MM.1S (cell line): ENCODE data around the gene PPP1R3G.

ENCODE experiments used
- DNase-seq: peaks from one replicate; pipeline ENCODE4 v3.0.0-alpha.2; 2015
- H2AFZ ChIP-seq: fragments of 300-600 bp; sonication (generic); 2 replicates; pipeline ENCODE4 v1.6.0; 2016; ENCODE audit warnings: antibody characterized with exemption, low read length
- H3F3A ChIP-seq: fragments of 300-600 bp; sonication (generic); 2 replicates; pipeline ENCODE4 v1.6.1; 2016; ENCODE audit warnings: mild to moderate bottlenecking, antibody characterized with exemption, low read length, moderate library complexity, mixed read lengths; ENCODE audit not compliant: insufficient read depth
- H3K27ac ChIP-seq: fragments of 300-600 bp; sonication (generic); 2 replicates; pipeline ENCODE4 v1.5.1; 2016; ENCODE audit warnings: mild to moderate bottlenecking, low read length
- H3K27me3 ChIP-seq: fragments of 300-600 bp; sonication (generic); replicated peaks from 2 replicates; pipeline ENCODE4 v1.6.0; 2016; ENCODE audit warnings: low read length; ENCODE audit not compliant: insufficient read depth
- H3K36me3 ChIP-seq: fragments of 300-600 bp; sonication (generic); replicated peaks from 2 replicates; pipeline ENCODE4 v1.6.1; 2016; ENCODE audit warnings: mild to moderate bottlenecking, low read length, mixed read lengths; ENCODE audit not compliant: insufficient read depth
- H3K4me1 ChIP-seq: fragments of 300-600 bp; sonication (generic); 2 replicates; pipeline ENCODE4 v1.6.1; 2016; ENCODE audit warnings: low read length, mixed read lengths
- H3K4me2 ChIP-seq: fragments of 300-600 bp; sonication (generic); 2 replicates; pipeline ENCODE4 v1.6.0; 2016; ENCODE audit warnings: low read depth, low read length
- H3K4me3 ChIP-seq: fragments of 300-600 bp; sonication (generic); 2 replicates; pipeline ENCODE4 v1.5.1; 2016; ENCODE audit warnings: low read length, mixed read lengths
- H3K79me2 ChIP-seq: fragments of 300-600 bp; sonication (generic); 2 replicates; pipeline ENCODE4 v1.6.1; 2016; ENCODE audit warnings: mixed run types, low read length, mixed read lengths
- H3K9ac ChIP-seq: fragments of 300-600 bp; sonication (generic); 2 replicates; pipeline ENCODE4 v1.6.1; 2016; ENCODE audit warnings: low read length, mixed read lengths
- H3K9me2 ChIP-seq: fragments of 300-600 bp; sonication (generic); replicated peaks from 2 replicates; pipeline ENCODE4 v1.6.1; 2016; ENCODE audit warnings: mild to moderate bottlenecking, low read length, mixed read lengths; ENCODE audit not compliant: insufficient read depth
- H3K9me3 ChIP-seq: fragments of 300-600 bp; sonication (generic); replicated peaks from 2 replicates; pipeline ENCODE4 v1.6.1; 2016; ENCODE audit warnings: mild to moderate bottlenecking, low read length, mixed read lengths; ENCODE audit not compliant: insufficient read depth
- H4K20me1 ChIP-seq: fragments of 300-600 bp; sonication (generic); 2 replicates; pipeline ENCODE4 v1.6.1; 2016; ENCODE audit warnings: mild to moderate bottlenecking, low read length, moderate library complexity, mixed read lengths; ENCODE audit not compliant: insufficient read depth
- EZH2 ChIP-seq: fragments of 300-600 bp; sonication (generic); optimal IDR thresholded peaks from 2 replicates; pipeline ENCODE3; 2017; ENCODE audit warnings: low read depth, mild to moderate bottlenecking, antibody characterized with exemption, low read length, mixed read lengths
- EZH2phosphoT487 ChIP-seq: fragments of 300-600 bp; sonication (generic); IDR thresholded peaks from 2 replicates; pipeline ENCODE4 v1.6.1; 2018; ENCODE audit warnings: antibody characterized with exemption, low read length
- TF ChIP-seq, protein P1 (sequence below): fragments of 300-600 bp; sonication (generic); IDR thresholded peaks from 2 replicates; pipeline ENCODE4 v1.5.1; 2016; ENCODE audit warnings: antibody characterized with exemption, low read length, mixed read lengths

PPP1R3G gene

DNA sequence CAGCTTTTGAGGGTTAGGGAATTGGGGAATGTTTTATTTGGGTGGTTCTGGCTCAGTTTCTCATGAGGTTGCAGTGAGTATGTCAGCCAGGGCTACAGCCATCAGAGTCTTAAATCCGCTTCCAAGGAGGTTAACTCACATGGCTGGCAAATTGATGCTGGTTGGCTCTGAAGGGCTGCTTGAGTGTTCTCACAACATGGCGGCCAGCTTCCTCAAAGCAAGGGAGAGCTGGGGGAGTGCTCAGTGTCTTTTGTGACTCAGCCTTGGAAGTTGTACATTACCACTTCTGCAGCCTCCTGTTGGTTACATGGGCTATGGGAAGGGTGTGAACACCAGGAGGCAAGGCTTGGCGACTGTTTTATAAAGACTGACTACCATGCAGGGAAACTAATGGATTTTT is 17.8 kb upstream of the PPP1R3G start:
- no peaks in the 10 kb centered on the region for H3K27me3 ChIP-seq
- H3K27ac ChIP-seq = no peak overlapping the region
- no peaks in the 10 kb centered on the region for H3K36me3 ChIP-seq
- H3K4me3 ChIP-seq = no peak overlapping the region
- H3K4me2 ChIP-seq = no peak overlapping the region
- H3K79me2 ChIP-seq = no peaks in the 10 kb centered on the region
- peaks cover 7% of the 10 kb centered on the region for H3K4me1 ChIP-seq
- TF ChIP-seq EZH2phosphoT487 (no peak), EZH2 (no peak)
- TF ChIP-seq, protein P1, sequence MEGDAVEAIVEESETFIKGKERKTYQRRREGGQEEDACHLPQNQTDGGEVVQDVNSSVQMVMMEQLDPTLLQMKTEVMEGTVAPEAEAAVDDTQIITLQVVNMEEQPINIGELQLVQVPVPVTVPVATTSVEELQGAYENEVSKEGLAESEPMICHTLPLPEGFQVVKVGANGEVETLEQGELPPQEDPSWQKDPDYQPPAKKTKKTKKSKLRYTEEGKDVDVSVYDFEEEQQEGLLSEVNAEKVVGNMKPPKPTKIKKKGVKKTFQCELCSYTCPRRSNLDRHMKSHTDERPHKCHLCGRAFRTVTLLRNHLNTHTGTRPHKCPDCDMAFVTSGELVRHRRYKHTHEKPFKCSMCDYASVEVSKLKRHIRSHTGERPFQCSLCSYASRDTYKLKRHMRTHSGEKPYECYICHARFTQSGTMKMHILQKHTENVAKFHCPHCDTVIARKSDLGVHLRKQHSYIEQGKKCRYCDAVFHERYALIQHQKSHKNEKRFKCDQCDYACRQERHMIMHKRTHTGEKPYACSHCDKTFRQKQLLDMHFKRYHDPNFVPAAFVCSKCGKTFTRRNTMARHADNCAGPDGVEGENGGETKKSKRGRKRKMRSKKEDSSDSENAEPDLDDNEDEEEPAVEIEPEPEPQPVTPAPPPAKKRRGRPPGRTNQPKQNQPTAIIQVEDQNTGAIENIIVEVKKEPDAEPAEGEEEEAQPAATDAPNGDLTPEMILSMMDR = no peak
- peak; percentile 1 for DNase-seq
- H2AFZ ChIP-seq = no peak overlapping the region
- H3K9ac ChIP-seq = no peak overlapping the region
- H3K9me2 ChIP-seq = no peaks in the 10 kb centered on the region
- 0 out of 2 replicates have a peak, but pooled peaks cover 6% of the 10 kb centered on the region for H3F3A ChIP-seq
- no peaks in the 10 kb centered on the region for H4K20me1 ChIP-seq
- no peaks in the 10 kb centered on the region for H3K9me3 ChIP-seq

DNA sequence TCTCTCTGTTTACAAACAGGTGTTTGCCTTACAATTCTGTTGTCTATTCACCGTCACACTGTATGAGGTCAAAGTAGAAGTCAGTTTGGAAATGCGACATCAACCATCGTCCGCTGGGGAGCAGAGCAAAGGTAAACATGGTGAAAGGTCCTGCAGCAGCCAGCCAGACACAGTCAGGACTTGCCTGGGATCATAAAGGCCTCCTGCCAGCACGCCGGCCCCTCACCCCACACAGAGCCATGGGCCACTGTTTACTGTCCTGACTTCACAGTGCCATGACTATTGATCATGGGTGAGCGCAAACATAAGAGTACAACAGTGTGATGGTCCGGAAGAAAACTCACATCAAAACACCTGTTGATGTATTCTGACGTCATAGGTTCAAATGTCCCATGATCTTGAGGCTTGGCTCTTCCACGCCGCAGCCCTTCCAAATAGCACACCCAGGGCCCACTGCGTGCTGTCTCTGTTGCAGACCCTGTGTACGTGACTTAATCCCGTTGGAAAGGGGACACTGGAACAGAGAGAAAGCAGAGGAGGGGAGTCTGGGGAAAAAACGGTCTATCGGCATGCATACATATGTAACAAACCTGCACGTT is 16.9 kb upstream of the PPP1R3G start:
- no peaks in the 10 kb centered on the region for H3K9me3 ChIP-seq
- no peak overlapping the region for H3K4me3 ChIP-seq
- H3F3A ChIP-seq = peaks cover 12% of the 10 kb centered on the region; the same call in 1 of the 2 replicates
- H3K36me3 ChIP-seq = no peaks in the 10 kb centered on the region
- no peak overlapping the region for H3K4me2 ChIP-seq
- peaks cover 7% of the 10 kb centered on the region for H3K4me1 ChIP-seq
- DNase-seq = no peak
- no peak overlapping the region for H2AFZ ChIP-seq
- H3K27ac ChIP-seq = no peak overlapping the region
- no peaks in the 10 kb centered on the region for H3K79me2 ChIP-seq
- H4K20me1 ChIP-seq = no peaks in the 10 kb centered on the region
- no peak overlapping the region for H3K9ac ChIP-seq
- no peaks in the 10 kb centered on the region for H3K9me2 ChIP-seq
- TF ChIP-seq, protein P1 = no peak
- no peak for TF ChIP-seq EZH2
- H3K27me3 ChIP-seq = no peaks in the 10 kb centered on the region

DNA sequence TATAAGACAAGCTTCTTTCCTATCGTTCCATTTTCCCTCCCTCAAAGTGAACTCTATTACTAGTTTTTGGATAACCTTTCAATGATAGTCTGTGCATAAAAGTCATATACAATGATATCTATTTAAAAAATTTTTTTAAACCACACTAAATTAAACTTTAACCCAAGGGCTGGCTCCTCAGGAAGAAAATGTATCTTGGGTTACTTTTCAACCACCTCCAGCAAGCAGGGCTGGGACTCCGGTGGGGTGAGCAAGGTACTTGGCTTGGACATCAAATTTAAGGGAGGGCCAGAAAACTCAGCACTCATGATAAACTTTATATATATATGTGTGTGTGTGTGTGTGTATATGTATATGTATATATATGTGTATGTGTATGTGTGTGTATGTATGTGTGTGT is 13.9 kb upstream of the PPP1R3G start:
- no peak overlapping the region for H3K4me2 ChIP-seq
- H2AFZ ChIP-seq = no peak overlapping the region
- H3F3A ChIP-seq = peaks cover 12% of the 10 kb centered on the region; the same call in 1 of the 2 replicates
- peaks cover 7% of the 10 kb centered on the region for H3K4me1 ChIP-seq
- no peaks in the 10 kb centered on the region for H3K9me3 ChIP-seq
- no peaks in the 10 kb centered on the region for H3K36me3 ChIP-seq
- no peak for TF ChIP-seq EZH2
- TF ChIP-seq, protein P1 = no peak
- TF ChIP-seq EZH2phosphoT487 = no peak
- H3K9me2 ChIP-seq = no peaks in the 10 kb centered on the region
- DNase-seq = no peak
- 0 out of 2 replicates have a peak, but pooled peaks cover 6% of the 10 kb centered on the region for H3K79me2 ChIP-seq
- no peaks in the 10 kb centered on the region for H4K20me1 ChIP-seq
- no peak overlapping the region for H3K27ac ChIP-seq
- no peak overlapping the region for H3K4me3 ChIP-seq
- no peak overlapping the region for H3K9ac ChIP-seq
- H3K27me3 ChIP-seq = no peaks in the 10 kb centered on the region
